HG03378 (cell line): ENCODE results near the gene CTBS.
A peak's percentile ranks its signal among the peaks of the same experiment; 100 is the strongest.
"Not testable (repeated sequence)": the region's sequence is repeated elsewhere in the genome, so short reads cannot be mapped to it uniquely, and the experiment has no call there.

Source experiments
- ATAC-seq: cut with Tn5 transposase; IDR thresholded peaks from one replicate; pipeline ENCODE4 v1.9.1; 2021; ENCODE audit warnings: mild to moderate bottlenecking, moderate library complexity; ENCODE audit not compliant: unreplicated experiment

The CTBS gene

GRCh38 chr1:84573967-84574842, at the start of gene CTBS:
CTBS (minus strand) TSS chr1:84574440; CDS start chr1:84574415, 25 bp downstream.
- peak; percentile 75 for ATAC-seq

- no peak for ATAC-seq
These were observed 47.3 kb upstream of the CTBS start for GRCh38 chr1:84621553-84621952.

GRCh38 chr1:84620720-84621313, 46.6 kb upstream of the CTBS start:
- peak; percentile 90 for ATAC-seq

- no peak for ATAC-seq
These were observed 45.3 kb upstream of the CTBS start for GRCh38 chr1:84619383-84620102.

- no peak for ATAC-seq
These were observed 43.1 kb upstream of the CTBS start for GRCh38 chr1:84617349-84617748.

- ATAC-seq, result no peak
These were observed 41.5 kb upstream of the CTBS start for GRCh38 chr1:84615790-84616189.

GRCh38 chr1:84613887-84614286, 39.6 kb upstream of the CTBS start:
- no peak for ATAC-seq

- no peak for ATAC-seq
These were observed 38.8 kb upstream of the CTBS start for GRCh38 chr1:84613026-84613425.

GRCh38 chr1:84611796-84612195, 37.6 kb upstream of the CTBS start:
- ATAC-seq, result no peak

GRCh38 chr1:84611091-84611490, 36.9 kb upstream of the CTBS start:
- no peak for ATAC-seq

- no peak for ATAC-seq
These were observed 32.7 kb upstream of the CTBS start for GRCh38 chr1:84606977-84607376.

- no peak for ATAC-seq
These were observed 30.9 kb upstream of the CTBS start for GRCh38 chr1:84605157-84605556.

- no peak for ATAC-seq
These were observed 29.9 kb upstream of the CTBS start for GRCh38 chr1:84603941-84604830.

GRCh38 chr1:84603223-84603622, 29.0 kb upstream of the CTBS start:
- ATAC-seq, result no peak

- ATAC-seq, result no peak
These were observed 26.6 kb upstream of the CTBS start for GRCh38 chr1:84600796-84601195.

- ATAC-seq, result peak; percentile 89
These were observed 24.9 kb upstream of the CTBS start for GRCh38 chr1:84598846-84599741.

GRCh38 chr1:84598418-84598817, 24.2 kb upstream of the CTBS start:
- ATAC-seq, result no peak

GRCh38 chr1:84597011-84597410, 22.8 kb upstream of the CTBS start:
- ATAC-seq, result no peak

GRCh38 chr1:84594959-84595358, 20.7 kb upstream of the CTBS start:
- not testable (repeated sequence) for ATAC-seq

- ATAC-seq, result no peak
These were observed 12.9 kb upstream of the CTBS start for GRCh38 chr1:84587099-84587498.
